ENCODE results near the gene RP2. TPM values are rescaled to one million over a fixed set of nuclear protein-coding genes. Genes with fewer than 3 reads are reported as not detected.

Gene RP2
- total RNA-seq, 1 donor from 2014 or later: 3.3 TPM

DNA sequence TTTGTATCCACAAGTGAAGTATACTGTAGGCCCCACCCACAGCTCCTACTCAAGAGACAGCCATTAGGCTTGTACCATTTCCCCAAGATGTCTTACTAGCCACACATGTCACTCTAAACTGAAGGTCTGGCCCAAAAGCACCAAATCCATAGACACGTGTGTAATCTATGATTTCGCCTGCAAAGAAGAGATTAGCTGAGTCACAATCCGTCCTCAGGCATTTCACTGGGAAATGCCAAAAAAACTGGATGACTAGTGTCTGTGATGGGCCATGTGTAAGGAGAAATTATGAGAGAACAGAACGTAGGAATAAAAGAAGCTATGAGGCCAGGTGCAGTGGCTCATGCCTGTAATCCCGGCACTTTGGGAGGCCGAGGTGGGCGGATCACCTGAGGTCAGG is 21.9 kb upstream of the RP2 start:
- H3K36me3 ChIP-seq: no peaks in the 10 kb centered on the region
- H3K27me3 ChIP-seq (ENCODE audit: low read depth): no peaks in the 10 kb centered on the region
- H3K4me3 ChIP-seq: no peak overlapping the region
- H3K27ac ChIP-seq (replicated peaks): no peak overlapping the region
- H3K9me3 ChIP-seq (replicated peaks): no peaks in the 10 kb centered on the region
- intact Hi-C loops (cut with micrococcal nuclease): no loop called here
- DNase-seq: no peak
- H3K4me1 ChIP-seq: no peaks in the 10 kb centered on the region
- TF ChIP-seq, protein P1, sequence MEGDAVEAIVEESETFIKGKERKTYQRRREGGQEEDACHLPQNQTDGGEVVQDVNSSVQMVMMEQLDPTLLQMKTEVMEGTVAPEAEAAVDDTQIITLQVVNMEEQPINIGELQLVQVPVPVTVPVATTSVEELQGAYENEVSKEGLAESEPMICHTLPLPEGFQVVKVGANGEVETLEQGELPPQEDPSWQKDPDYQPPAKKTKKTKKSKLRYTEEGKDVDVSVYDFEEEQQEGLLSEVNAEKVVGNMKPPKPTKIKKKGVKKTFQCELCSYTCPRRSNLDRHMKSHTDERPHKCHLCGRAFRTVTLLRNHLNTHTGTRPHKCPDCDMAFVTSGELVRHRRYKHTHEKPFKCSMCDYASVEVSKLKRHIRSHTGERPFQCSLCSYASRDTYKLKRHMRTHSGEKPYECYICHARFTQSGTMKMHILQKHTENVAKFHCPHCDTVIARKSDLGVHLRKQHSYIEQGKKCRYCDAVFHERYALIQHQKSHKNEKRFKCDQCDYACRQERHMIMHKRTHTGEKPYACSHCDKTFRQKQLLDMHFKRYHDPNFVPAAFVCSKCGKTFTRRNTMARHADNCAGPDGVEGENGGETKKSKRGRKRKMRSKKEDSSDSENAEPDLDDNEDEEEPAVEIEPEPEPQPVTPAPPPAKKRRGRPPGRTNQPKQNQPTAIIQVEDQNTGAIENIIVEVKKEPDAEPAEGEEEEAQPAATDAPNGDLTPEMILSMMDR (IDR thresholded peaks at IDR 0.05; ENCODE audit: borderline replicate concordance): no peak

DNA sequence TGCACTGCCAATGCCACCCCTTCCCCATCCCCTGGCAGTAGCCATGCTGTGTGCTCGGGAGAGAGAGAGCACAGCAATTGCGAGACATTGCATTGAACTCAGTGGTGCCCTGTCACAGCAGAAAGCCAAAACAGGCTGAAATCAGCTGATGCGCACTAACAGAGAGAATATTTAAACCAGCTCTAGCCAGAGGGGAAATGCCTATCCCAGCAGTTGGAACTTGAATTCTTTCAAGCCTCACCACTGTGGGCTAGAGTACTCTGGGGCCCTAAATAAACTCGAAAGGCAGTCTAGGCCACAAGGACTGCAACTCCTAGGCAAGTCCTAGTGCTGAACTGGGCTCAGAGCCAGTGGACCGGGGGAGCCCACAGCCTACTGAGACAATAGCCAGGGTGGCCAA is 17.7 kb upstream of the RP2 start:
- DNase-seq: no peak
- H3K36me3 ChIP-seq: no peaks in the 10 kb centered on the region
- H3K27me3 ChIP-seq (ENCODE audit: low read depth): no peaks in the 10 kb centered on the region
- TF ChIP-seq, protein P1 (IDR thresholded peaks at IDR 0.05; ENCODE audit: borderline replicate concordance): no peak
- H3K4me3 ChIP-seq: no peak overlapping the region
- no peaks in the 10 kb centered on the region for H3K9me3 ChIP-seq (replicated peaks)
- no peak overlapping the region for H3K27ac ChIP-seq (replicated peaks)
- no peaks in the 10 kb centered on the region for H3K4me1 ChIP-seq
- intact Hi-C loops (cut with micrococcal nuclease): no loop called here

- DNase-seq: no peak
- H3K4me3 ChIP-seq: no peak overlapping the region
- TF ChIP-seq, protein P1 (IDR thresholded peaks at IDR 0.05; ENCODE audit: borderline replicate concordance): no peak
- H3K36me3 ChIP-seq: no peaks in the 10 kb centered on the region
- no peak overlapping the region for H3K27ac ChIP-seq (replicated peaks)
- no peaks in the 10 kb centered on the region for H3K9me3 ChIP-seq (replicated peaks)
- intact Hi-C loops (cut with micrococcal nuclease): no loop called here
- H3K4me1 ChIP-seq: no peaks in the 10 kb centered on the region
- no peaks in the 10 kb centered on the region for H3K27me3 ChIP-seq (ENCODE audit: low read depth)
Measured at GRCh38 chrX:46820391-46821100, 16.3 kb upstream of the RP2 start.

DNA sequence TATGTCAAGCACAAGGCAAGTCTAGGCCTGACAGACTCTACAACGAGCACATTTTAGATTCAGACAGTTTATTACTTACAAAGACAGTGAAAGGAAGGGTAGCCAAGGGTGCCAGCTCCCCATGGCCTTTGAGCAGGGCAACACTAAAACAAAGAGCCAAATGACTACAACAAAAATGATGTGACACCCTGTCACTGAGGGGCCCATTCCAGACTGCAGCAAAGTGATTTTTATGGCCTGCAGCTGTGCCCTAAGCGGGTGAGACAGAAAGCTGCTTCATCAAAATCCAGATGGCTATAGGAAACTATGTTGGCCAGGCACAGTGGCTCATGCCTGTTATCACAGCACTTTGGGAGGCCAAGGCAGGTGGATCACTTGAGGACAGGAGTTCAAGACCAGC is 13.4 kb upstream of the RP2 start:
- H3K4me1 ChIP-seq: no peaks in the 10 kb centered on the region
- TF ChIP-seq, protein P1 (IDR thresholded peaks at IDR 0.05; ENCODE audit: borderline replicate concordance): no peak
- H3K27me3 ChIP-seq (ENCODE audit: low read depth): no peaks in the 10 kb centered on the region
- H3K36me3 ChIP-seq: no peaks in the 10 kb centered on the region
- intact Hi-C loops (cut with micrococcal nuclease): no loop called here
- DNase-seq: no peak
- no peak overlapping the region for H3K4me3 ChIP-seq
- no peak overlapping the region for H3K27ac ChIP-seq (replicated peaks)
- H3K9me3 ChIP-seq (replicated peaks): no peaks in the 10 kb centered on the region

DNA sequence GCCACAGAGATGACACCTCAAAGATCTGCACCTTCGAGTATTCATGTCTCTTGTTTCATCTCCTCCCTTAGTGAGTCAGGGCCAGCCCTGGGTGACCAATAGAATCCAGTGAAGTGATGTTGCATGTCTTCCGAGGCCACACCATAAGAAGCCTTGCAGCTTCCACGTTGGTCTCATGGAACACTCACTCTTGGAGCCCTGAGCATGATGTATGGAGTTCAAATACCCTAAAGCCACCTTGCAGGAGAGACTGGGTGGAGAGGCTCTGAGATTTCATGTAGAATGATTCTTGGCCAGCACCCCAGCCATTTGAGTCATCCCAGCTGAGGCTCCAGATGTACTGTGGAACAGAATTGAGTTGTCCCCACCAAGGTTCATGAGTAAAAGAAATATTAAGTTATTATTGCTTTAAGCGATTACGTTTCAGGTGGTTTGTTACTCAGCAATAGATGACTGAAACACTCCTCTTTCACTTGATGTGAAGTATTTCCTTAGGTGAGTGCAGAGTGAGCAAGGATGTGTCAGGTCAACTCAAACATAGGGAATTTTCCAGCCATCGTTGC is 5.0 kb upstream of the RP2 start:
- Histone ChIP-seq H3K4me3 (no peak overlapping the region), H3K36me3 (no peaks in the 10 kb centered on the region), H3K27me3 (ENCODE audit: low read depth) (no peaks in the 10 kb centered on the region), H3K9me3 (replicated peaks) (no peaks in the 10 kb centered on the region), H3K4me1 (no peaks in the 10 kb centered on the region), H3K27ac (replicated peaks) (no peak overlapping the region)
- TF ChIP-seq, protein P1 (IDR thresholded peaks at IDR 0.05; ENCODE audit: borderline replicate concordance): no peak
- DNase-seq: no peak
- intact Hi-C loops (cut with micrococcal nuclease): no loop called here

Measured in left ventricle myocardium inferior (tissue), 1 donor.